Osteoblast (primary cell): ENCODE measurements around the gene PTPRF. TPM values are rescaled to one million over a fixed set of nuclear protein-coding genes. Genes with fewer than 3 reads are reported as not detected.

Experiments used
- DNase-seq: peaks from one replicate; pipeline ENCODE4 v3.0.0; 2011; ENCODE audit warnings: low spot score, mixed read lengths; ENCODE audit not compliant: insufficient read length; ENCODE audit errors: missing footprints
- H2AFZ ChIP-seq: 2 replicates; pipeline ENCODE4 v1.6.0; 2011; ENCODE audit warnings: mild to moderate bottlenecking, low read length
- H3K27ac ChIP-seq: 2 replicates; pipeline ENCODE4 v1.5.1; 2011; ENCODE audit warnings: mild to moderate bottlenecking, low read depth, low read length, moderate library complexity
- H3K27me3 ChIP-seq: 2 replicates; pipeline ENCODE4 v1.6.0; 2012; ENCODE audit warnings: mild to moderate bottlenecking, control low read depth, inconsistent platforms, low read length, moderate library complexity; ENCODE audit not compliant: insufficient read depth
- H3K36me3 ChIP-seq: 2 replicates; pipeline ENCODE4 v1.5.1; 2011; ENCODE audit warnings: mild to moderate bottlenecking, low read length, control low read depth, moderate library complexity; ENCODE audit not compliant: insufficient read depth
- H3K4me1 ChIP-seq: 2 replicates; pipeline ENCODE4 v1.5.1; 2011; ENCODE audit warnings: mild to moderate bottlenecking, low read length, control low read depth, moderate library complexity; ENCODE audit not compliant: insufficient read depth
- H3K4me2 ChIP-seq: 2 replicates; pipeline ENCODE4 v1.6.0; 2011; ENCODE audit warnings: mild to moderate bottlenecking, low read length; ENCODE audit not compliant: insufficient read depth
- H3K4me3 ChIP-seq: fragments of 200-600 bp; sonication (generic); 3 replicates; pipeline ENCODE4 v1.5.1; 2012; ENCODE audit warnings: mild to moderate bottlenecking, low read length, inconsistent platforms; ENCODE audit not compliant: insufficient read depth
- H3K79me2 ChIP-seq: 2 replicates; pipeline ENCODE4 v1.6.0; 2012; ENCODE audit warnings: mild to moderate bottlenecking, low read length, control low read depth, inconsistent platforms; ENCODE audit not compliant: insufficient read depth
- H3K9me3 ChIP-seq: 2 replicates; pipeline ENCODE4 v1.5.1; 2011; ENCODE audit warnings: low read depth, low read length, control low read depth
- H4K20me1 ChIP-seq: 2 replicates; pipeline ENCODE4 v1.6.0; 2012; ENCODE audit warnings: mild to moderate bottlenecking, low read length, control low read depth; ENCODE audit not compliant: insufficient read depth
- CTCF ChIP-seq: IDR thresholded peaks from 2 replicates; pipeline ENCODE4 v1.5.1; 2011; ENCODE audit warnings: mild to moderate bottlenecking, low read depth, low read length, moderate library complexity; ENCODE audit errors: extremely low read depth
- total RNA-seq: library from RNA; depleted of rRNA; stranded (reverse); fragments of >200 nt; gene quantifications from 2 replicates; pipeline ENCODE4 v1.2.3, GENCODE V29; 2012

The PTPRF gene
- total RNA-seq, 1 donor: 13.0 TPM

GRCh38 chr1:43591181-43591580 is 60.5 kb downstream of the PTPRF start:
- H3K4me2 ChIP-seq: no peak overlapping the region
- no peaks in the 10 kb centered on the region for H3K9me3 ChIP-seq
- TF ChIP-seq CTCF: no peak
- no peak for DNase-seq
- no peak overlapping the region for H3K27ac ChIP-seq
- peaks cover 10% of the 10 kb centered on the region for H3K4me1 ChIP-seq
- H2AFZ ChIP-seq: no peak overlapping the region
- no peaks in the 10 kb centered on the region for H3K27me3 ChIP-seq
- H3K36me3 ChIP-seq: peaks cover 5% of the 10 kb centered on the region
- no peak overlapping the region for H3K4me3 ChIP-seq
- H4K20me1 ChIP-seq: no peaks in the 10 kb centered on the region
- H3K79me2 ChIP-seq: no peaks in the 10 kb centered on the region

- Histone ChIP-seq H3K27me3 (no peaks in the 10 kb centered on the region), H2AFZ (no peak overlapping the region), H3K27ac (no peak overlapping the region), H3K4me1 (peaks cover 10% of the 10 kb centered on the region), H3K36me3 (peaks cover 5% of the 10 kb centered on the region), H3K79me2 (no peaks in the 10 kb centered on the region), H3K4me3 (no peak overlapping the region), H4K20me1 (no peaks in the 10 kb centered on the region), H3K4me2 (no peak overlapping the region), H3K9me3 (no peaks in the 10 kb centered on the region)
- TF ChIP-seq CTCF: no peak
- no peak for DNase-seq
These were observed 61.5 kb downstream of the PTPRF start for GRCh38 chr1:43592051-43592665.

GRCh38 chr1:43592974-43593683 is 62.4 kb downstream of the PTPRF start:
- H3K4me3 ChIP-seq: no peak overlapping the region
- no peaks in the 10 kb centered on the region for H3K9me3 ChIP-seq
- no peaks in the 10 kb centered on the region for H3K27me3 ChIP-seq
- no peak overlapping the region for H3K4me2 ChIP-seq
- no peak for TF ChIP-seq CTCF
- H3K27ac ChIP-seq: no peak overlapping the region
- no peak for DNase-seq
- H3K36me3 ChIP-seq: peaks cover 5% of the 10 kb centered on the region
- no peaks in the 10 kb centered on the region for H3K79me2 ChIP-seq
- no peaks in the 10 kb centered on the region for H4K20me1 ChIP-seq
- peaks cover under 1% of the 10 kb centered on the region for H3K4me1 ChIP-seq
- H2AFZ ChIP-seq: no peak overlapping the region

GRCh38 chr1:43596579-43596978 is 65.9 kb downstream of the PTPRF start:
- H3K79me2 ChIP-seq: no peaks in the 10 kb centered on the region
- no peak overlapping the region for H2AFZ ChIP-seq
- no peaks in the 10 kb centered on the region for H3K4me1 ChIP-seq
- H3K27me3 ChIP-seq: no peaks in the 10 kb centered on the region
- TF ChIP-seq CTCF: no peak
- no peak overlapping the region for H3K4me3 ChIP-seq
- H3K27ac ChIP-seq: no peak overlapping the region
- H4K20me1 ChIP-seq: no peaks in the 10 kb centered on the region
- no peak overlapping the region for H3K4me2 ChIP-seq
- no peak for DNase-seq
- peaks cover 5% of the 10 kb centered on the region for H3K36me3 ChIP-seq
- H3K9me3 ChIP-seq: no peaks in the 10 kb centered on the region
